ENCODE results near the gene SOCS3.

GRCh38 chr17:78384479-78385175, 24.8 kb upstream of the SOCS3 start:
- no peak for TF ChIP-seq EZH2phosphoT487 (IDR thresholded peaks at IDR 0.05; ENCODE audit: borderline replicate concordance)
- no peak for TF ChIP-seq CTCF (conservative IDR thresholded peaks at IDR 0.05; ENCODE audit: low read length)

All from Loucy (cell line).